ENCODE measurements around the gene GALNT9.

DNA sequence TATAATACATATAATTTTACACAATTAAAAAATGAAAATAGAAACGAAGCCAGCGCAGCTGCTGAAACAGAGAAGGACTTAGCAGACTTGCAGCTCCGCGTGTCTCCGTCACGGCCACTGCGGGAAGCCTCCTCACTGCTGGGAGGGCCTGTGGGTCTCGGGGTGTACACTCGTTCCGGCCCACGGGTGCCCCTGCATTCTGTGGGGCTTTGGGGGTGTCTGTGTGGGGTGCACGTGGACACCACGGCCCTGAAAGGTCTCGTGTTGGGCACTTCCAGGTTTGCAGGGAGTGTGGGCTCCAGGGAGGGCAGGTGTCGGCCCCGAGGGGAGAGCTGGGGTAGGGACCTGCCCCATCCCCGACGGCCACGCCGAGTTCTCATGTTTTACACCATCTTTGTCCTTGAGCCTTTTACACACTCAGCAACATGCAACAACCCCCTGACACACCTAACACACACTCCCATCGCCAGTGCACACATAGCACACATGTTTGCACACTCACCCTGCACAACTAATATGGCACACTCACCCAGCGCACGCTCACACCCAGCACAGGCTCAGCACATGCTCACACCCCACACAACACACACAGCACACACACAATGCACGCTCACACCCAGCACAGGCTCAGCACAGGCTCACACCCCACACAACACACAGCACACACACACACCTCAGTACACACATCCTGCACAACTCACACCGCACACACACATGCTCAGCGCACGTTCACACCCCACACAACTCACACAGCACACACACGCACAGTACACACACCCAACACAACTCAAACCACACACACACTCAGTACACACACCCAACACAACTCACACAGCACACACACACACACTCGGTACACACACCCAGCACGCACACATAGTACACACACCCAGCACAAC, 148.5 kb downstream of the GALNT9 start:
- TF ChIP-seq, protein P1, sequence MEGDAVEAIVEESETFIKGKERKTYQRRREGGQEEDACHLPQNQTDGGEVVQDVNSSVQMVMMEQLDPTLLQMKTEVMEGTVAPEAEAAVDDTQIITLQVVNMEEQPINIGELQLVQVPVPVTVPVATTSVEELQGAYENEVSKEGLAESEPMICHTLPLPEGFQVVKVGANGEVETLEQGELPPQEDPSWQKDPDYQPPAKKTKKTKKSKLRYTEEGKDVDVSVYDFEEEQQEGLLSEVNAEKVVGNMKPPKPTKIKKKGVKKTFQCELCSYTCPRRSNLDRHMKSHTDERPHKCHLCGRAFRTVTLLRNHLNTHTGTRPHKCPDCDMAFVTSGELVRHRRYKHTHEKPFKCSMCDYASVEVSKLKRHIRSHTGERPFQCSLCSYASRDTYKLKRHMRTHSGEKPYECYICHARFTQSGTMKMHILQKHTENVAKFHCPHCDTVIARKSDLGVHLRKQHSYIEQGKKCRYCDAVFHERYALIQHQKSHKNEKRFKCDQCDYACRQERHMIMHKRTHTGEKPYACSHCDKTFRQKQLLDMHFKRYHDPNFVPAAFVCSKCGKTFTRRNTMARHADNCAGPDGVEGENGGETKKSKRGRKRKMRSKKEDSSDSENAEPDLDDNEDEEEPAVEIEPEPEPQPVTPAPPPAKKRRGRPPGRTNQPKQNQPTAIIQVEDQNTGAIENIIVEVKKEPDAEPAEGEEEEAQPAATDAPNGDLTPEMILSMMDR (IDR thresholded peaks at IDR 0.05) = no peak
- TF ChIP-seq MAFK (IDR thresholded peaks at IDR 0.05; ENCODE audit: partially characterized antibody) (no peak), HDAC2 (IDR thresholded peaks at IDR 0.05) (no peak), CHD4 (IDR thresholded peaks at IDR 0.05; ENCODE audit: borderline replicate concordance) (no peak), POLR2A (IDR thresholded peaks at IDR 0.05; ENCODE audit: low read length) (0 out of 2 replicates have a peak, but pooled peaks have one; percentile 3), KDM5A (IDR thresholded peaks at IDR 0.05) (no peak), KDM1A (IDR thresholded peaks at IDR 0.05; ENCODE audit: low read depth) (no peak), CHD2 (IDR thresholded peaks at IDR 0.05; ENCODE audit: low read length, partially characterized antibody) (no peak), MAZ (IDR thresholded peaks at IDR 0.05; ENCODE audit: borderline replicate concordance, low read depth, low read length) (no peak), RAD21 (conservative IDR thresholded peaks at IDR 0.05 in 1 of 2, IDR thresholded peaks at IDR 0.05 in 1 of 2) (no peak)
- TF ChIP-seq, protein P2, sequence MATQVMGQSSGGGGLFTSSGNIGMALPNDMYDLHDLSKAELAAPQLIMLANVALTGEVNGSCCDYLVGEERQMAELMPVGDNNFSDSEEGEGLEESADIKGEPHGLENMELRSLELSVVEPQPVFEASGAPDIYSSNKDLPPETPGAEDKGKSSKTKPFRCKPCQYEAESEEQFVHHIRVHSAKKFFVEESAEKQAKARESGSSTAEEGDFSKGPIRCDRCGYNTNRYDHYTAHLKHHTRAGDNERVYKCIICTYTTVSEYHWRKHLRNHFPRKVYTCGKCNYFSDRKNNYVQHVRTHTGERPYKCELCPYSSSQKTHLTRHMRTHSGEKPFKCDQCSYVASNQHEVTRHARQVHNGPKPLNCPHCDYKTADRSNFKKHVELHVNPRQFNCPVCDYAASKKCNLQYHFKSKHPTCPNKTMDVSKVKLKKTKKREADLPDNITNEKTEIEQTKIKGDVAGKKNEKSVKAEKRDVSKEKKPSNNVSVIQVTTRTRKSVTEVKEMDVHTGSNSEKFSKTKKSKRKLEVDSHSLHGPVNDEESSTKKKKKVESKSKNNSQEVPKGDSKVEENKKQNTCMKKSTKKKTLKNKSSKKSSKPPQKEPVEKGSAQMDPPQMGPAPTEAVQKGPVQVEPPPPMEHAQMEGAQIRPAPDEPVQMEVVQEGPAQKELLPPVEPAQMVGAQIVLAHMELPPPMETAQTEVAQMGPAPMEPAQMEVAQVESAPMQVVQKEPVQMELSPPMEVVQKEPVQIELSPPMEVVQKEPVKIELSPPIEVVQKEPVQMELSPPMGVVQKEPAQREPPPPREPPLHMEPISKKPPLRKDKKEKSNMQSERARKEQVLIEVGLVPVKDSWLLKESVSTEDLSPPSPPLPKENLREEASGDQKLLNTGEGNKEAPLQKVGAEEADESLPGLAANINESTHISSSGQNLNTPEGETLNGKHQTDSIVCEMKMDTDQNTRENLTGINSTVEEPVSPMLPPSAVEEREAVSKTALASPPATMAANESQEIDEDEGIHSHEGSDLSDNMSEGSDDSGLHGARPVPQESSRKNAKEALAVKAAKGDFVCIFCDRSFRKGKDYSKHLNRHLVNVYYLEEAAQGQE (IDR thresholded peaks at IDR 0.05) = no peak
- TF ChIP-seq, protein P3, sequence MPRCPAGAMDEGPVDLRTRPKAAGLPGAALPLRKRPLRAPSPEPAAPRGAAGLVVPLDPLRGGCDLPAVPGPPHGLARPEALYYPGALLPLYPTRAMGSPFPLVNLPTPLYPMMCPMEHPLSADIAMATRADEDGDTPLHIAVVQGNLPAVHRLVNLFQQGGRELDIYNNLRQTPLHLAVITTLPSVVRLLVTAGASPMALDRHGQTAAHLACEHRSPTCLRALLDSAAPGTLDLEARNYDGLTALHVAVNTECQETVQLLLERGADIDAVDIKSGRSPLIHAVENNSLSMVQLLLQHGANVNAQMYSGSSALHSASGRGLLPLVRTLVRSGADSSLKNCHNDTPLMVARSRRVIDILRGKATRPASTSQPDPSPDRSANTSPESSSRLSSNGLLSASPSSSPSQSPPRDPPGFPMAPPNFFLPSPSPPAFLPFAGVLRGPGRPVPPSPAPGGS (IDR thresholded peaks at IDR 0.05) = no peak

Measured in A549 (cell line).